Naive thymus-derived CD4-positive, alpha-beta T cell (primary cell): ENCODE measurements around the gene ZSCAN26. TPM values are rescaled to one million over a fixed set of nuclear protein-coding genes. Genes with fewer than 3 reads are reported as not detected.
A peak's percentile ranks its signal among the peaks of the same experiment; 100 is the strongest.

Experiments used
- ATAC-seq: fragments of 150-1000 bp; cut with Tn5 transposase; 2 replicates; pipeline ENCODE4 v1.10.0; 2021; ENCODE audit warnings: mild to moderate bottlenecking, moderate library complexity
- CTCF ChIA-PET: fragments of 350-600 bp; sonication (Branson Sonifier 250); formaldehyde crosslinking; loops from one replicate; lab custom pipeline; 2021; ENCODE audit warnings: antibody characterized with exemption; lab: Charles Lee
- POLR2A ChIA-PET: fragments of 350-600 bp; sonication (Branson Sonifier 250); formaldehyde crosslinking; loops from one replicate; lab custom pipeline; 2021; ENCODE audit warnings: antibody characterized with exemption, inconsistent platforms; lab: Charles Lee
- DNase-seq, 9 donors: peaks; one replicate each; pipeline versions ENCODE4 v3.0.0 to v3.0.0-alpha.2; 2020 to 2022; ENCODE audit warnings: mixed read lengths in 1 of 9
- H3K27ac ChIP-seq: one replicate; pipeline ENCODE4 v1.7.0; 2013; ENCODE audit warnings: mild to moderate bottlenecking, low read depth, low read length, moderate library complexity
- H3K27me3 ChIP-seq, 2 donors: one replicate each; pipeline ENCODE4 v1.7.0; 2013; ENCODE audit warnings: low read length in 2 of 2, mild to moderate bottlenecking in 2 of 2, moderate library complexity in 2 of 2; ENCODE audit not compliant: control insufficient read depth in 2 of 2, insufficient read depth in 2 of 2
- H3K36me3 ChIP-seq, 3 experiments: 1 replicate in 2 of 3; 2 replicates in 1 of 3; pipeline ENCODE4 v1.7.0; 2013; ENCODE audit warnings: low read length in 3 of 3, mild to moderate bottlenecking in 3 of 3, moderate library complexity in 1 of 3; ENCODE audit not compliant: insufficient read depth in 3 of 3, control insufficient read depth in 2 of 3
- H3K4me1 ChIP-seq, 2 donors: one replicate each; pipeline ENCODE4 v1.7.0; 2013; ENCODE audit warnings: low read length in 2 of 2, mild to moderate bottlenecking in 2 of 2, moderate library complexity in 1 of 2; ENCODE audit not compliant: control insufficient read depth in 2 of 2, insufficient read depth in 2 of 2
- H3K4me3 ChIP-seq: 2 replicates; pipeline ENCODE4 v1.7.0; 2013; ENCODE audit warnings: mild to moderate bottlenecking, low read length
- H3K9me3 ChIP-seq, 3 experiments: 1 replicate in 2 of 3; 2 replicates in 1 of 3; pipeline ENCODE4 v1.7.0; 2013; ENCODE audit warnings: low read length in 3 of 3; ENCODE audit not compliant: control insufficient read depth in 2 of 3
- H3K27ac Mint-ChIP-seq, 9 donors: one replicate each; pipeline ENCODE4 v1.8.0; 2020 to 2022; ENCODE audit warnings: mixed read lengths in 9 of 9, mild to moderate bottlenecking in 8 of 9, moderate library complexity in 5 of 9, inconsistent platforms in 2 of 9
- H3K27me3 Mint-ChIP-seq, 5 donors: one replicate each; pipeline ENCODE4 v1.8.0; 2021 to 2022; ENCODE audit warnings: mixed read lengths in 5 of 5, mild to moderate bottlenecking in 1 of 5
- H3K36me3 Mint-ChIP-seq, 5 donors: one replicate each; pipeline ENCODE4 v1.8.0; 2020 to 2022; ENCODE audit warnings: mixed read lengths in 5 of 5, mild to moderate bottlenecking in 3 of 5, inconsistent platforms in 1 of 5
- H3K4me1 Mint-ChIP-seq, 7 donors: one replicate each; pipeline ENCODE4 v1.8.0; 2020 to 2022; ENCODE audit warnings: mixed read lengths in 7 of 7, mild to moderate bottlenecking in 3 of 7, inconsistent platforms in 1 of 7
- H3K4me3 Mint-ChIP-seq, 10 donors: one replicate each; pipeline ENCODE4 v1.8.0; 2020 to 2022; ENCODE audit warnings: mild to moderate bottlenecking in 10 of 10, mixed read lengths in 10 of 10, moderate library complexity in 6 of 10, inconsistent platforms in 2 of 10
- H3K9me3 Mint-ChIP-seq, 11 donors: one replicate each; pipeline ENCODE4 v1.8.0; 2020 to 2022; ENCODE audit warnings: mixed read lengths in 11 of 11, mild to moderate bottlenecking in 4 of 11, inconsistent platforms in 1 of 11, moderate library complexity in 1 of 11
- intact Hi-C, 2 donors: fragments of 100-400 bp; cut with micrococcal nuclease; formaldehyde crosslinking; loops; one replicate each; pipeline ENCODE4 v1.15.1; 2023
- polyA plus RNA-seq, 2 donors: library from polyadenylated mRNA; unstranded; fragments of 300-500 nt; fragmentation: Illumina TruSeq; gene quantifications; one replicate each; pipeline ENCODE4 v1.2.3, GENCODE V29; 2021
- total RNA-seq, 6 experiments: library from RNA in 5 of 6; stranded (reverse) in 5 of 6; gene quantifications; 1 replicate in 5 of 6; 2 replicates in 1 of 6; pipeline ENCODE4 v1.2.3 and lab custom pipeline; 2021 to 2026

The ZSCAN26 gene
- total and polyA plus RNA-seq, 7 experiments from 2014 or later = 8.0 to 27.8 (median 15.5) TPM

GRCh38 chr6:28280595-28281287, 13.8 kb downstream of the ZSCAN26 start:
- Mint-ChIP-seq H3K36me3 (peaks cover 10 to 41% (median 27%) of the 10 kb centered on the region in 5 donors), H3K27ac (no peak overlapping the region), H3K9me3 (peaks cover 0 to 45% (median 5%) of the 10 kb centered on the region in 11 donors), H3K4me3 (peak overlapping the region in 9 of 10 donors; percentile 70 to 89 (median 77)), H3K27me3 (peaks cover 7 to 39% (median 30%) of the 10 kb centered on the region in 5 donors), H3K4me1 (peaks cover 7 to 17% (median 10%) of the 10 kb centered on the region in 7 donors)
- ATAC-seq (no peak), DNase-seq (no peak)
- H3K27ac ChIP-seq = no peak overlapping the region
- ChIA-PET CTCF (interaction anchor here (0.7 to 1.5 kb wide), 2 partner anchors 14 to 134 kb away, joined by 3 to 5 read pairs; no protein-coding TSS in a partner anchor), POLR2A (interaction anchor here (0.5 to 0.8 kb wide), 2 partner anchors 27 to 557 kb away, joined by 3 read pairs; no protein-coding TSS in a partner anchor)
- H3K27me3 ChIP-seq = peaks cover 0 to 5% of the 10 kb centered on the region in 2 donors
- H3K4me3 ChIP-seq = no peak overlapping the region
- H3K4me1 ChIP-seq = peaks cover 0 to 6% of the 10 kb centered on the region in 2 donors
- H3K36me3 ChIP-seq = peaks cover 0 to 20% (median 3%) of the 10 kb centered on the region in 3 experiments
- H3K9me3 ChIP-seq = no peaks in the 10 kb centered on the region
- intact Hi-C loops = loop anchor here in 1 of 2 donors (1.0 kb wide), 2 partner anchors 13 to 28 kb away; partner anchors contain the start of genes ZKSCAN4 and ZSCAN26

GRCh38 chr6:28281288-28282064, 14.5 kb downstream of the ZSCAN26 start, which contains the start of gene PGBD1:
Gene PGBD1, plus strand, starts transcription at chr6:28281572. Its CDS starts 2,242 bp downstream, at chr6:28283814.
- Mint-ChIP-seq H3K4me3 (peak within 1 kb of the TSS; percentile 73 to 89 (median 77)), H3K9me3 (peaks cover 0 to 38% (median 5%) of the 10 kb centered on the region in 11 donors), H3K36me3 (peaks cover 3 to 34% (median 23%) of the 10 kb centered on the region in 5 donors), H3K27me3 (peaks cover 7 to 46% (median 35%) of the 10 kb centered on the region in 5 donors), H3K4me1 (peaks cover 7 to 17% (median 10%) of the 10 kb centered on the region in 7 donors), H3K27ac (peak within 1 kb of the TSS in 3 of 9 donors; percentile 30 to 74 (median 31))
- no peak within 1 kb of the TSS for H3K27ac ChIP-seq
- ATAC-seq = peak; percentile 79
- H3K4me3 ChIP-seq = peak within 1 kb of the TSS; percentile 46
- intact Hi-C loops = loop anchor here in 1 of 2 donors (1.0 kb wide), 2 partner anchors 14 to 29 kb away; partner anchors contain the start of genes ZKSCAN4 and ZSCAN26
- ChIA-PET POLR2A (interaction anchor here (0.5 to 0.8 kb wide), 2 partner anchors 28 to 556 kb away, joined by 3 read pairs; no protein-coding TSS in a partner anchor), CTCF (interaction anchor here (1.5 kb wide), 1 partner anchor 13 kb away, joined by 5 read pairs; no protein-coding TSS in a partner anchor)
- H3K4me1 ChIP-seq = peaks cover 0 to 6% of the 10 kb centered on the region in 2 donors
- peaks cover 0 to 5% of the 10 kb centered on the region in 2 donors for H3K27me3 ChIP-seq
- peak; percentile 12 to 62 (median 26) for DNase-seq
- peaks cover 0 to 13% (median 0%) of the 10 kb centered on the region in 3 experiments for H3K36me3 ChIP-seq
- no peaks in the 10 kb centered on the region for H3K9me3 ChIP-seq

- Mint-ChIP-seq H3K4me3 (no peak overlapping the region), H3K27ac (no peak overlapping the region), H3K27me3 (peaks cover 7 to 56% (median 38%) of the 10 kb centered on the region in 5 donors), H3K36me3 (peaks cover 0 to 25% (median 18%) of the 10 kb centered on the region in 5 donors), H3K9me3 (peaks cover 0 to 23% (median 3%) of the 10 kb centered on the region in 11 donors), H3K4me1 (peaks cover 7 to 17% (median 10%) of the 10 kb centered on the region in 7 donors)
- intact Hi-C loops = no loop called here
- ChIA-PET CTCF (no interaction called here), POLR2A (no interaction called here)
- no peak overlapping the region for H3K27ac ChIP-seq
- ATAC-seq (no peak), DNase-seq (no peak)
- peaks cover 0 to 5% of the 10 kb centered on the region in 2 donors for H3K27me3 ChIP-seq
- no peaks in the 10 kb centered on the region for H3K9me3 ChIP-seq
- no peaks in the 10 kb centered on the region for H3K36me3 ChIP-seq
- peaks cover 0 to 6% of the 10 kb centered on the region in 2 donors for H3K4me1 ChIP-seq
- no peak overlapping the region for H3K4me3 ChIP-seq
Measured at GRCh38 chr6:28282926-28283325, 16.0 kb downstream of the ZSCAN26 start.

- intact Hi-C loops = no loop called here
- H3K27ac Mint-ChIP-seq = no peak overlapping the region
- H3K36me3 Mint-ChIP-seq = peaks cover 0 to 21% (median 9%) of the 10 kb centered on the region in 5 donors
- H3K4me3 Mint-ChIP-seq = no peak overlapping the region
- H3K36me3 ChIP-seq = no peaks in the 10 kb centered on the region
- no peaks in the 10 kb centered on the region for H3K4me1 ChIP-seq
- H3K27me3 ChIP-seq = no peaks in the 10 kb centered on the region
- H3K4me1 Mint-ChIP-seq = no peaks in the 10 kb centered on the region
- ChIA-PET POLR2A (no interaction called here), CTCF (no interaction called here)
- H3K9me3 Mint-ChIP-seq = no peaks in the 10 kb centered on the region
- H3K27ac ChIP-seq = no peak overlapping the region
- H3K4me3 ChIP-seq = no peak overlapping the region
- H3K27me3 Mint-ChIP-seq = peaks cover 0 to 12% (median 4%) of the 10 kb centered on the region in 5 donors
- no peaks in the 10 kb centered on the region for H3K9me3 ChIP-seq
- DNase-seq (no peak), ATAC-seq (no peak)
Measured at GRCh38 chr6:28291573-28291972, 24.6 kb downstream of the ZSCAN26 start.

- Histone ChIP-seq H3K9me3 (no peaks in the 10 kb centered on the region), H3K4me1 (no peaks in the 10 kb centered on the region), H3K27ac (no peak overlapping the region), H3K27me3 (no peaks in the 10 kb centered on the region), H3K4me3 (no peak overlapping the region), H3K36me3 (no peaks in the 10 kb centered on the region)
- H3K27me3 Mint-ChIP-seq = peaks cover 0 to 6% (median 0%) of the 10 kb centered on the region in 5 donors
- H3K9me3 Mint-ChIP-seq = no peaks in the 10 kb centered on the region
- peaks cover 0 to 5% (median 4%) of the 10 kb centered on the region in 5 donors for H3K36me3 Mint-ChIP-seq
- ATAC-seq (no peak), DNase-seq (no peak)
- POLR2A ChIA-PET = no interaction called here
- no peak overlapping the region for H3K4me3 Mint-ChIP-seq
- CTCF ChIA-PET = no interaction called here
- H3K4me1 Mint-ChIP-seq = no peaks in the 10 kb centered on the region
- intact Hi-C loops = no loop called here
- H3K27ac Mint-ChIP-seq = no peak overlapping the region
Measured at GRCh38 chr6:28295326-28295725, 28.4 kb downstream of the ZSCAN26 start.

GRCh38 chr6:28296520-28297060, 29.6 kb downstream of the ZSCAN26 start:
- no peak overlapping the region for H3K27ac Mint-ChIP-seq
- no peak overlapping the region for H3K4me3 ChIP-seq
- DNase-seq (no peak), ATAC-seq (no peak)
- H3K4me3 Mint-ChIP-seq = no peak overlapping the region
- intact Hi-C loops = no loop called here
- no peaks in the 10 kb centered on the region for H3K36me3 ChIP-seq
- H3K9me3 ChIP-seq = no peaks in the 10 kb centered on the region
- H3K27ac ChIP-seq = no peak overlapping the region
- CTCF ChIA-PET = no interaction called here
- H3K9me3 Mint-ChIP-seq = no peaks in the 10 kb centered on the region
- H3K27me3 ChIP-seq = no peaks in the 10 kb centered on the region
- POLR2A ChIA-PET = no interaction called here
- H3K4me1 ChIP-seq = no peaks in the 10 kb centered on the region
- peaks cover 0 to 6% (median 0%) of the 10 kb centered on the region in 5 donors for H3K27me3 Mint-ChIP-seq
- H3K4me1 Mint-ChIP-seq = no peaks in the 10 kb centered on the region
- peaks cover 0 to 11% (median 7%) of the 10 kb centered on the region in 5 donors for H3K36me3 Mint-ChIP-seq
